CD4-positive, alpha-beta T cell treated with Interleukin-12 subunit alpha and Interleukin-12 subunit beta, for 1 hour (primary cell): ENCODE data around the gene SLC9A7.

Source experiments
- DNase-seq: peaks from one replicate; pipeline ENCODE4 v3.0.0-alpha.2; 2020

SLC9A7 gene

DNA sequence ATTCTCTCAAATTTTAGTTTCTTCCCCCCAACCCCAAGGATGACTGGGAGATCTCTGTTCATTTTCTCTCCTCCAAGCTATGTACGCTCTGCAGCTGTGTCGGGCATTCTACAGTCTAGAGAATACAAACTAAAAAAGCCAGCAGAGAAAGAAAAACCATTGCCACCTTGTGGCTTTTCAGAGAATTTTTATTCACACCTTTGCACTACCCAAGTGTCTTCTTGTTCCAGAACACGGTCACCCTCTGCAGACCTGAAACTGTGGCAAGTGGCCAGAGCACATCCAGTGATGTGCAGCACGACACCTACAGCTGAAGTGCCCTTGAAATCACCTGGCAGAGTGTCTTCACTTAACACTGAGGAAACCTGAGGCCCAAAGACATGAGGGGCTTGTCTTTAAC, 116.8 kb downstream of the SLC9A7 start:
- DNase-seq = peak; percentile 51

DNA sequence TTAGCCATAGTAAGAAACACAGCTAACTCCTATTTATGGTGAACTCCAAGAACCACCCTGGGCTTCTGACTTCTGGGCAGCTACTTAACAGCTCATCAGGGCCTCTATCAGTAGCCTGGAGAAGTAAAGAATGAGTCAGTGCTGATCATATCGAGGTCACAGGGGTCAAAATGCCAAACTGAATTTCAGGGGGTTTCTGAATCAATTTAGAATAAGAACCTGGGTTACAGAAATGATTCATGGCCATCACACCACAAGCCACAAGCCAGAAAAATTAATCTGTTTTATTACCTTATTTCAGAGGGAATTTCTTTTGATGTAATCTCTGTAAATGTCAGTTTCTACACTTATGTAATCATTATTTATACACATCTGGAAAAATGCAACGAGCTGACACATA, 121.0 kb downstream of the SLC9A7 start:
- no peak for DNase-seq

DNA sequence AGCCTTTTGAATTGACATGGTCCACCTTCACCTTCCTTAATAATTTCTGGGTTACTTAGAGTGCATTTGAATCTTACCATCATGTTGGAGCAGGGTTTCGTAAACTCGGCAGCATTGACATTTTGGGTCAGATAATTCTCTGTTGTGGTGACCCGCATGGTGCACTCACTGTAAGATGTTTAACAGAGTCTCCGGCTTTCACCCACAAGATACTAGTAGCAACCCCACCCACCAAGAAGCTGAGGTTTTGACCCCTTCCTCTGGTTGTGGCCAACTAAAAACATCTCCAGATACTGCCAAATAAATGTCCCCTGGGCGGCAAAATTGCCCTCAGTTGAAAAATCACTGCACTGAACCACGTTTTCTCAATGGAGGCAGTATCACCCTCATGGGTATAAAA, 122.7 kb downstream of the SLC9A7 start:
- no peak for DNase-seq

DNA sequence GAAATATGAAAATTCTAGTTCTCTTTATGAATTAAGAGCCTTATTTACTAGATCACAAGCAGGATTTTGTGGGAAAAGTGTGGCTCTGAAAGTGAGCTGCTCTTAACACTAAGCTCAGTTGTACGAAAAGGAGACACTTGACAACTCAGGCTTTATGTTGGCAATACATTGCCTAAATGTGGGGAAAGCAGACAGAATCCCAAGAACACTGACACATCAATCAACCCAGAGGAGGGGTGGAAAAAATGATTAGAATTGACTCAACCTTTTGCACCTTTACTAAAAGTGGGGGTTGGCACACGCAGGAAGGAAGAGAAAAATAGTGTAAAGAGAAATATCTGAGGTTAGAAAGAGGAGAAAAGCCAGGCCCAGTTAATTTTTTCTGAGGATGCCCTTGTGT, 123.7 kb downstream of the SLC9A7 start:
- no peak for DNase-seq

DNA sequence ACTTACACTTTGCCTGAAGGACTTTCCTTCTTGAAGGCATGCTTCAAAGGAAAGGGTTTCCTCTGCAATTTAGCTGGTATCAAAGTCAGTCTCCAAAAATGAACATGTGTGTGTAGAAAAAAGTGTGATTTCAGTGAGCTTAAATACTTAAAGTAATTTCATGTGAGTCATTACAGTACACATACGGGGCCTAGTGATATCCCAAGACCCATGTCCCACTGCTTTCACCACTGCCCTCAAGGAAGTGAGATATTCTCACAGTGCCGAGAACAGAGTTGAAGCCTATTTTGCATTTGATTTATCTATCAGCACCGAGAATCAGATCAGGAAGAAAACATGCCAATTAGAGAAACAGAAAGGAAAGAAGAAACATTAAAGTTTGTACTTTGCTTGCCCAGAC, 124.3 kb downstream of the SLC9A7 start:
- no peak for DNase-seq

DNA sequence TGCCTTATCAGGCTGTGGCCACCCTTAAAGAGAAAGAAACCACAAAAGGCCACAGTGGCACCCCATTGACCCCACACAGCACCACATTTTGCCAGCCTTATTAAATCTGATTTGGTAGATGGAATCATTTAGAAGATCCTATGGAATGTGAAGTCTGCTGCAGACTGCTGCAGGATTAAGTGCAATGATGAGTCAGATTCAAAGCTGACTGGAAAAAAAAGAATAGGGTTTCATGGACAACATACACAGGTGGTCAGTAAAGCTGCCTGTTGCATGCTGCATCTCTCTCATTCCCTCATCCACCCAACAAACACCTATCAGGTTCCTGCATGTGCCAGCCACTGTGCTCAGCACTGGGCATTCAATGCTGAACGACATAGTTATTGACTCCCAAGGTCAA, 128.8 kb downstream of the SLC9A7 start:
- no peak for DNase-seq

DNA sequence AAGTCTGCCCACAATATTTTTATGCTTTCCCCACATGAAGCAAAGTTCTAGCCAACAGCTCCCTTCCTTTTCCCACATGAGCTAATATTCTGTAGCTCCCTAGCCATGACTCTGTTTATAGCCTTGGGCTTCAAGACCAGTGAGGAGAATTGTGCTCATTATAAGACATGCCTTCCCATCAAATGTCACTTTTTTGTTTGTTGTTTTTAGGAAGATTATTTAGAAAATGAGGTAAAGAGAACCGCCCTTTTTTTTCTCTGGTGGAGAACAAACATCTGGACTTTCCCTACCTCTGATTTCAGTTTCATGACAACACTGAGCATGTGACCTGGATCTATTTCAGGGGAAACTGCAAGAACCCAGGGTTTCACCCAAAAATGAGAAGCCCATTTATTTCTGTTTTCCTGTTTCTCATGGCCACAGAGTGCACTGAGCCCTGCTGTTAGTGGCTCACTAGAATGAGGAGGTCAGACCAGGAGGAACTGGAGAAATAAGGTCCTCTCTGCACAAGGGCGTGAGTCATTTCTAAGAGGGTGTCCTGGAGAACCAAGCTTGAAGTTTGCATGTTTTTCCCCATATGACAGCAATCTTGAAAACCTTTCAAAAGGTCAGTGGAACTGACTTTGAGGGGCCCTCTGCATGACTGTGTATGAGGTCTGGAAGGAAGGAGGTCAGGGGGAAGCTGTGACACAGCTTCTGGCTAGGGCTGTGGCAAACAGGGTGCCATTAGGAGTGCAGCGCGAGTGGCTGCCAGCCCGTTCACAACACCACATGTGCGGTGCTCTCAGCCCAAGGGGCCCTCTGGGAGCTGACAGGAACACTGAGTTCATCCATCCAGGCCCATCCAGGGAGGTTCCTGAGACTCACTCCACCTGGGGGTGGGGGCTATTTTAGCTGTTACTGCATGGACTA, 130.2 kb downstream of the SLC9A7 start:
- DNase-seq = no peak

DNA sequence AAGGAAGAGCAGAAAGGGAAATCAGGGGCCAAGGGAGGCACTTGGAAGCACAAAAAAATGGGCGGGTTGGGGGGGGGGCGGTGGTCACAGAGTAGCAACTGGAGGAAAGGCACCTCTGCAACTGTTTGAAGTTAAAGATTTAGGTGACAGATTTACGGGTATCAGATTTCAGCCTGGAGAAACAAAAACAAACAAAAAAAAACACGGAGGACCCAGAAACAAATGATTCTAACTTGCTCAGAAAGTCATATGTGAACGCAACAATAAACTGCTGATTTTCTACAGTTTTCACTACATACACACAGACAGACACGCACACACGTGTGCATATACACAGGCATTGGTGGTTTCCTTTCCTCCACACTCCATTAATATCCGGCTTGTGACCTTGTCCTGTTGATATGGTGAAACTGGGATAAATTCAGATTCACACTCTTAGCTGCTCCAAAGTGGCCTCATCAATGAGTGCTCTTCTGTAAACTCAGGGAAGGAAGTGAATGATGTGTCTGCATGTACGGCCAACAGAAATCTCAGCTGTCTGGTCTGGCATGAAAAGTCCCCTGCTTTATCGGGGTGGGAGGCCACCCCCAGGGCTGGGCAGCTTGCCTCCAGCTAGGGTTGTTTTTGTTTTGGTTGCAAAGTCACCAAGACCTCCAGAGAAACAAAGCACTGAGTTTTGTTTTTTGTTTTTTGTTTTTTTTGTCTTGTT, 131.1 kb downstream of the SLC9A7 start:
- DNase-seq = no peak

DNA sequence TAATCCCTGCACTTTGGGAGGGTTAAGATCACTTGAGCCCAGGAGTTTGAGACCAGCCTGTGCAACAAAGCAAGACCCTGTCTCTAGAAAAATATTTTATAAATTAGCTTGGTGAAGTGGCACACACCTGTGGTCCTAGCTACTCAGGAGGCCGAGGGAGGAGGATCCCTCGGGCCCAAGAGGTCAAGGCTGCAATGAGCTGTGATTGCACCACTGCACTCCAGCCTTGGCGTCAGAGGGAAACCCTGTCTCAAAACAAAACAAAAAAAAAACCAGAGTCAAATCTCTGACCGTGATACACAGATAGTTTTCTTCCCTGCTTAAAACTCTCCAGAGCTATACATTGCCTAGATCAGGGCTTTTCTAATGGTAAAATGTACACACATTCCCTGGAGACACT, 131.9 kb downstream of the SLC9A7 start:
- no peak for DNase-seq

DNA sequence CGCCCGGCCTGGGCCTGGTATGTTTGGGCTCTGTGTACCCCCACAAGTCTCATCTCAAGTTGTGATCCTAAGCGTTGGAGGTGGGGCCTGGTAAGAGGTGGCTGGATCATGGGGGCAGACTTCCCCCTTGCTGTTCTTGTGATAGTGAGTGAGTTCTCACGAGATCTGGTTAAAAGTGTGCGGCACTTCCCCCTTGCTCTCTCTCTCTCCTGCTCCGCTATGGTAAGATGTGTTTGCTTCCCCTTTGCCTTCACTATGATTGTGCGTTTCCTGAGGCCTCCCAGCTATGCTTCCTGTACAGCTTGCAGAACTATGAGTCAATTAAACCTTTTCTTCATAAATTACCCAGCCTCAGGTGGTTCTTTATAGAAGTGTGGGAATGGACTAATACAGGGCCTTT, 132.4 kb downstream of the SLC9A7 start:
- peak; percentile 39 for DNase-seq

DNA sequence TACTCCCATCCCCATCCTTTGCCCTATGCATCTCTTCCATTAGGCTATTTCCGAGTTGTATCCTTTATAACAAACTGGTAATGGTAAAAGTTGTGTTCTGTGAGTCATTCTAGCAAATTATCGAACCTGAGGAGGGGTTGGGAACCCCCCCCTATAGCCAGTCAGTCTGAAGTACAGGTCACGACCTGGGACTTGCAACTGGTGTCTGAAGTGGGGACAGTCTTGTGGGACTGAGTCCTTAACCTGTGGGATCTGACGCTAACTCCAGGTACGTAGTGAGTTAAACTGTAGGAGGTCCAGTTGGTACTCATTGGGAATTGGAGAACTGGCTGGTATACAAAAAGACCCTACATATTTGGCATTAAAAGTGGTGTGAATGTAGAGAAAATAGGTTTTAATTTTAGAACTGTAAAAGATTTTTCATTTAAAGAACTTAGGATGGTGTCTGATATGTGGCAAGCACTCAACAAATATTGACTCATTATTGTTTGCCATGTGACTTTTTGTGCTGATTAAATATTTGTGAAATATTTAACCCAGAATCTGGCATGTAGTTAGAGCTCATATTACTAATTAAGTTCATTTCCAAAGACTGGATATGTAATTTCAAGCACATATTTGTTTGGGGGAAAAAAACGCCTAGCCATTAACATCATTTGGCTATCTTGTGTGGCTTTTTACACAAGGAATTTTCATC, 134.7 kb downstream of the SLC9A7 start:
- DNase-seq = no peak

DNA sequence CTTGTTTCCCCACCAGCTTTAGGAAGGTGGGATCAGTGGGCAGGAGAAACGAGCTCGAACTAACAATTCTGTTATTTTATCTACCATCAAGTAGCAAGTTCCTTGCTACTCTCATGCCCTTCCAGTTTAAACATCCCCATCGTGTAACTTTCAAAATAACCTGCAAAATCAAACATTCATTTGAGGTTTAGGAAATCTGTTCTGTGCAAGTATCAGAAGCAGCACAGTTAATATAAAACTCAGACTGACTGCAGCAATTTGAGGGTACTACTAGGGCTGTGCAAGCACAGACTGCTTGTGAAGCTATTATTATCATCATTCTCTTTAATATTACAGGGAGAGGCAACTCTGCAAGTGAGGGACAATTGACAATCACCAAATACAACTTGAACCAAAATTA, 137.3 kb downstream of the SLC9A7 start:
- no peak for DNase-seq

DNA sequence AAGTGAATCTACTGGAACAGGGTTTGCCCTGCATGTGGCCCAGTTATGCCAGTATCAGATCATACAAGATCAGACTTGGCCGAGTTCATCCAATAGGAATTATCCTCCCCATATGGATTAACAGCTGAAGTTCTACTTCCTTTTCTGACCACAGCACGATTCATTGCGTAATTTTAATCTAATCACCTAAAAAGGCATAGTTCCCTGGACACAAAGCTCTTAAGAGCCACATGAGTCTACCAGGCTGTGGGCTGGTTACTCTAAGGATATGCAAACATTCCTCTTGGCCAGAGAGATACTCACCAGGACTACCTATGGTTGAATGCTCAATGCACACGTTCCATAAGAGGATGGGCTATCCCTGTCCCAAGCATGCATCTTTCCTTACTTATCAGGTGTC, 138.4 kb downstream of the SLC9A7 start:
- no peak for DNase-seq

DNA sequence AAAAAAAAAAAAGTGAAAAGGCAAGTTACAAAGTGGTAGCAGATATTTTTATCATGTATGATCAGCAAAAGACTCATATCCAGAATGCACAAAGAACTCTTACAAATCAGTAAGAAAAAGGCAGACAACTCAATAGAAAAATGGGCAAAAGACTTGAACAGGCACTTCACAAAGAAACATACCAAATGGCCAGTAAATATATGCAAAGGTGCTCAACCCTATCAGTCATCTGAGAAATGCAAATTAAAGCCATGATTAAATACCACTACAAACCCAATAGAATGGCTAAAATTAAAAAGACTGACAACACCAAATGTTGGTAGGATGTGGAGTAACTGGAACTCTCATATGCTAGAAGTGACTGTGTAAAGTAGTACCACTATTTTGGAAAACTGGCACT, 140.0 kb downstream of the SLC9A7 start:
- no peak for DNase-seq

DNA sequence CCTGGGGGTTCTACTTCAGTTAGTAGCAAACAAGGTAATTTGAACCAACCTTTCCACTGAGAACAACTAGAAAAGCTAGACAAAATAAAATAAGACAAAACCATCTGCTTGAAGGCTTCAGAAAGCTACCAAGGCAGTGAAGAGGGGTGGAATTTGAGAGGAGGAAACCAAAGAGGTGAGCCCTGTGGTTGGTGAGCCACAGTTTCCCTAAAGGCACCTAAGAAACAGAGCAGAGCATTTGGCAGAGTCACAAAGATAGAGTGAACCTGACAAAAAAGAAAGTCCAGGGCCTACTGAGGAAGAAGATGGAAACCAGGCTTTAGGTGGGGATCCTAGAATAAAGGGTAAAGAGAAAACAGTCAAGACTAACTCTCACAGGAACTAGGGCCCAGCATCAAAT, 141.0 kb downstream of the SLC9A7 start:
- DNase-seq = no peak

DNA sequence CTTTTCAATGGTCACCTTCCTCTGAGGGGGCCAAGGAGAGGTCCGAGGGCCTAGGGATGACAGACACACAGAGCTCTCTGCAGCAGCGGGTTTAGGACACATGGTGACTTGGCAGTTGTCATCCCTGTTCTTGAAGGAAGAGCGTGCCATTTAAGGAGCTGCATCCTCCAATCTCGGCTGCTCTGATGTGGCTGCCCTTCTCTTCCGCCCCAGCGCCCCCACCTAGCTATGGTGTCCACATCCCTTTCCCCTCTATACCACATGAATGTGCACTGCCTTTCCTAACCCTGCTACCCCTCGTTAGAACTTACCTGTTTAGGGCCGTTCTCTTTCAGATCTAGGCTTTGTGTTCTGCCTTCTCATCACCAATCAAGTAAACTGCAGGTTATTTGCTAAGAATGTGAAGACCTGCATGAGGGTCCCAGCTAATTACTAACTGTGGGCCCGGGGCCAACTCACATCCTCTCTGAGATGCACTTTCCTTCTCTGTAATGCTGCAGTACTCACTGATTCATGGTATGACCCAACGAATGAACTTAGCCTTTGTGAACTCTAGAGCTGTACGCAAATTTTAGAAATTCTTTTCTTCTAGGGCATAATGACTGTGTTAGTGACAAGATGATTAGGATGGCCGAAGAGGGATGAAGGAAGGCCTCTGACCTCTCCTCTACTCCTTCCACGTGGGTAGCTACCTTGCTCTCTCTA, 147.1 kb downstream of the SLC9A7 start:
- peak; percentile 52 for DNase-seq

DNA sequence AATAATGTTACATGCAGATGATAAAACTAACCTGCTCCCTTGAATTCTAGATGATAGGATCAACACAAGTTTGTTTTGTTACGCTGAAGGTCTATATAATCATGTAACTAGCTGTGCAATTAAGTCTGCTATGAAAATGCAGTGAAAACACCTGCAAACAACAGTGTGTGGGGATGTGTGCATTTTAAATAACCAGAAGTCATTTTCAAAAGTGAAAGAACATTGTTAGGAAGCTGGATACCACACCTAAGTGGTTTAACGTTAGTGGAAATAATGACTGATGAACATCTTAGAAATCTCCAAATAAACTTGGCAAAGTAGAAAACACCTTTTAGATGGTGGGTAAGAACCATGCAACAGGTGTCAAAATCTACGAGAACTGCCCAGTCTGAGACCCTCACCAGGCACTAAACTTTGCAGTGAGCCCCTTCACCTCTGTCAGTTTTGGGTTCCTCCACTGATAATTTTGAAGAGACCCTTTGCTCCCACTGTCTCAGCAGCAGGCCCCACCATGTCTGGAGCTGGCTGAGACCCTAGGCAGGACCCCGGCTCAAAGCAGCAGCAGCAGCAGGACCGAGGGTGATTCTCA, 148.8 kb downstream of the SLC9A7 start:
- no peak for DNase-seq

DNA sequence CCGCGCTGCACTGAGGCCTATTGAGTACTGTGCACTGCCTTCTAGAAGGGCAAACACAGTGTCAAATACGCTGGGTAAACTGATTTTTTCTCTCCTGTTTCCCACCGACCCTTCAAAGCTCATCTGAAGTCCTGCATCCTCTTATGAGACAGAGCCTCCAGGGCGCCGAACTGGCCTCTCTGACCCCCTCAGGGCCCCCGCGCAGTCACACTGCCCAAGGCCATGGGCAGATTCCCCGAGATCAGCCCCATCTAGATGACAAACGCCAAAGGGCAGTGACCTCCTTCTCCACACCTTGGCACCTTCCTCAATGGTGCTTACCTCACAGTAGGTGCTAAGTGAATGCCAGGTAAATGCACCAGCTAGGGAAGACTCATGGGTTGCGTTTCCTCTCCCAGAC, 151.0 kb downstream of the SLC9A7 start:
- no peak for DNase-seq

DNA sequence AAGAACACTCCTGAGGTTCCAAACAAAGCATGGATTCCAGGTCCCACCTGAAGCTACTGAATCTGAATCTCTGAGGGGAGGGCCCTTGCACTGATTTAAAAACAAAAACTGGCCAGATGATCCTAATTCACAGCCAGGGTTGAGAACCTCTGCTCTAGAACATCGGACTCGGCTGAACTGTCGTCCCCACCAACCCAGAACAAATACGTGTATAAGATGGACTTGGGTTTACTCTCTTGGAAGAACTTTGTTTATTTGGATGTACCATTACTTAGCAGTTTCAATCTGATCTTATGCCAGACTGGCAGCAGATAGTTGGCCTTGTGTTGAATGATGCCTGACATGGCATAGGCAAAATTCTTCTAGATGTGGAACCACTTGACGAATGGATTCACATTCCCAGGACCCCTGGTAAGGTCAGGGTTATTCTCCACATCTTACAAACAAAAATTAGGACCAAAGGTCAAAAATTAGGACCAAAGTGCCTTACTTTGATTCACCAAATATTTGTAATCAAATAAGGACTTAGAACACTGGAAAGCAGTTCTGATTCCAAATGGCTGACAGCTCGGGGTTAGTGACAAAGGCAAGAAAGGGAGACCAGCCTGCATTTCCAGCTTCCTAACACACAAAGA, 156.3 kb downstream of the SLC9A7 start:
- DNase-seq = no peak

DNA sequence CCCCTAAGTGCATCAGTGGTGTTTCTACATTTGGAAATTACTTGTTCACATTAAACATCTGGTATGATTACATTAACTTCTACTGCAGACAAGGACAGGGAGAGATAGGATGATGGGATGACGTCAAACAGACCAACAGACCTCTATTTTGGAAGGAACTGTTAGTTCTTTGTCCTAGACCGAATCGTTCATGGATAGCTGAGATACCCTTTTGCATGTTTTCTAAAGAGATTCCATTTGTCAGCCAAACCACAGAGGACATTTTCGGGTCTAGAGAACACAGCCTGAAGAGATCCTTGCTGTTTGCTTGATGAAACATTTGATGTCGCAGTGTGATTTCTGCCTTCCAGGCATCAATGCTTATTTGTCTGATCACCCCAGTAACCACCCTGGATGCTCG, 157.6 kb downstream of the SLC9A7 start:
- no peak for DNase-seq

DNA sequence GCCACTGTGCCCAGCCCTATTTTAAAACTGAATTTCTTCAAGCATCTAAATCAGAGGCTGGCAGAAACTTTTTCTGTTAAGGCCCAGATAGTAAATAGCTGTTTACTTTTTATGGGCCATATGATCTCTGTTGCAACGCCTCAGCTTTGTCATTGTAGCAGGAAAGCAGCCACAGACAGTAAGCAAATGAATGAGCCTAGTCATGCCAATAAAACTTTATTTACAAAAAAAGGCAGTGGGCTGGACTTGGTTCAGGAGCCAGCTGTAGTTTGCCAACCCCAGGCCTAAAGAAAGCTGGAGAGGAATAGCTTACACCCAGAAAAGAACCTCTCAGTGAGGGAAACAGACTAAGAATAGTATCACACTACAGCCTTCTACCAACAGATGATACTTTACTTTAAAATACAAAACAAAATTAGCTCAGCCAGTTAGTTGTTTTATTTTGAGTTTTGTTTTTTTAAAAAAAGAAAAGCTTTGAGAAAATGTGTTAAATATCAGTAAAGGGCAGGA, 159.8 kb downstream of the SLC9A7 start:
- DNase-seq = no peak

DNA sequence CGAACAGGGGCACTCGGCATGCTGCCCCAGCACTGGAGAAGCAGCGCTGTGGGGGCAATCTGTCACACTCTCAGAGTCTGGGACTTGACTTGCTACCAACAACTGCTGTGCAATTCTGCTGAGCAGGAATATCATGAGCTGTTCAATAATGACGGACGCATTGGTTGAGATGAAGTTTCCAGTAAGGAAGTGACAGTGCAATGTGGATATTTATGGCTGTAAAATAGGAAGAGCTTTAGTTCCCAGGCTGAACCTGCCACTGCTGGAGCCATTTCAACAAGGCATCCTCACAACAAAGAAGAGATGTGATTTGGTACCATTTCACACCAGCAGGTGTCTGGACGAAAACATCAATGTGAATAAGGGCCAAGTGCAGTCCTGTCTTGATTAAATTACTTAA, 161.1 kb downstream of the SLC9A7 start:
- DNase-seq = no peak
